HG03045 (cell line): ENCODE results near the gene SMARCAD1.
"Not testable (repeated sequence)": the region's sequence is repeated elsewhere in the genome, so short reads cannot be mapped to it uniquely, and the experiment has no call there.

Experiments
- ATAC-seq: cut with Tn5 transposase; IDR thresholded peaks from one replicate; pipeline ENCODE4 v1.9.1; 2021; ENCODE audit warnings: mild to moderate bottlenecking, moderate library complexity; ENCODE audit not compliant: unreplicated experiment

SMARCAD1 gene

DNA sequence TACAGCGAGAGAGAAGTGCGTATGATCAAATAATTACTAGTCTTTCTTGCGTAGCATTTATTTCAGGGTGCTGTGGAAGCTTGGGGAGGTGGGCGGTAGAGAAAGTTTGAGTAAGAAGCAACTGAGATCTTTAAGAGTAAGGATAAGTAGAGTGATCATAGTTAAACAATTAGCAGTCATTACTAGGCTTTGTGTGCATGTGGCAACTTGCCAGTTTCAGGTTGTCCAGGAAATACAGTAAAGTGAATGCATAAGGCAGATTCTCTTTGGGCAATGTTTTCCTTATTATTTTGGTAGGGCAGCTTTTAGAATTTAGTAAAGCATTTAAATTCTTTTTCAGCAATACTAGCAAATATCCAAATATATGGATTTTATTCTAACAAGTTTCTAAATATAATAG is 78.0 kb downstream of the SMARCAD1 start:
- ATAC-seq, result no peak

DNA sequence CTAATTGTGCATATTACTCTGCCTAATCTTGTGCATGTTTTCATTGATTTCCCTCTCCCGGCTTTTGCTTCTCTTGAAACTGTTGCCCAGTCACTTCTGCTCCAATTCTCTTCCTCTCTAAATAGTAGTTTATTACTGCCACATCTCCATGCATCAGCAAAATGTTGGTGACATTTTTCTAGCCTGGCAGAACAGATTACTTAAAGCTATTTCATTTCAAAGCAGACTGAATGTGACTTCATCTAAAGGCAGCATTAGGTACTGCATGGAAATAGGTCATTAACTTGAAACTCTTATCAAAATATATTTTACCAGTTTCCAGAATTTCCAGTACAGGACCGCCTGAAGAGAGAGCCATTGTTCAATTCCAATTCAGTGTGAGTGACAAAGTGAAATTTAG is 82.6 kb downstream of the SMARCAD1 start:
- no peak for ATAC-seq

DNA sequence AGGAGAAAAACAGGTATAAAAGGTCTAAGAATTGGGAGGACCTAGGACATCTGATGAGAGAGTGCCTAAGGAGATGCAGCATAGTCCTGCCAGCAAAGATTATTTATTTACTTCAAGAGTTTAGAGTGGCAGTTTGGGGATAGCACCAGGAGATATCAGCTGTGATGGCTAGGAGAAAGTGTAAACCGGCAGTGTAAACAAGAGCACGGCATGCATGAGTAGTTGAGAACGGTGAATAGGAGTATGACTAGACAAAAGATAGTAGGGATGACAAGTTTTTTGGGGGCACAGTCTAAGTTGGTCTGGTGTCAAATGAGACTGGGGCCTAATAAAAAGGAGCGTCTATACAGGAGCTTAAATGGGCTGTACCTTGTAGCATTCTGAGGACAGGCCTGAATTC is 86.3 kb downstream of the SMARCAD1 start:
- not testable (repeated sequence) for ATAC-seq

DNA sequence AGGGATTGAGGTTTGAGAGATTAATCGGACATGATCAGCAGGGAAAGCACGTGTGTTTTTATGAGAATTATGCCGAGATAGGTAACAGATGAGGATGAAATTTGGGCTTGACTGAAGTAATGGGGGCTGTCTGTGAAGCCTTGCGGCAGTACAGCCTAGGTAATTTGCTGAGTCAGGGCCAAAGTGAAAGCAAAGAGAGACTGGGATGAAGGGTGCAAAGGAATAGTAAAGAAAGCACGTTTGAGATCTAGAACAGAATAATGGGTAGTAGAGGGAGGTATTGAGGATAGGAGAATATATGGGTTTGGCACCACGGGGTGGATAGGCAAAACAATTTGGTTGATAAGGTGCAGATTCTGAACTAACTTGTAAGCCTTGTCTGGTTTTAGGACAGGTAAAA is 87.8 kb downstream of the SMARCAD1 start:
- not testable (repeated sequence) for ATAC-seq

DNA sequence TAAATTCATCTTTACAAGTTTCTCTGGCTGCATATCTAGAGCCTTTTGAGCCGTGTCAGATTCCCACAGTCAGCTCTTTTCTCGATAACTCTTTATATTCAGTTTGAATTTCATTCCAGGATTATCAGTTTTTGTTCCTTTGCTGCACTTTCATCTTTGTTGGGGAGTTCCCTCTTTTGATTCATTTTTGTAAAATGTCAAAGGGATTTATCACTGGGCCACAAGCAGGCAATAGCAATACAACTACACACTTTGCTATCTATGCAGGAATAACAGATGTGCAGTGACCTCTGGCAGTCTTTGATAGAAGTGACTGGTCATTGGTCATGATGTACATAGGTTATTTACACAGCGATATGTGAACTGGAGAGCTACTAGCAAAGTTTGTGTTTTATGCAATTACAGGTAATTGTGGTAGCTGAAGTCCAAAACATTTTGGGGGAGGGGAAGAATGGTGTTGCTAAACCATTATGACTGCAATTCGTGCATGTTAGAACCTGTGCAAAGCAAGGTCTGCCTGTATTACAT is 91.1 kb downstream of the SMARCAD1 start:
- no peak for ATAC-seq

DNA sequence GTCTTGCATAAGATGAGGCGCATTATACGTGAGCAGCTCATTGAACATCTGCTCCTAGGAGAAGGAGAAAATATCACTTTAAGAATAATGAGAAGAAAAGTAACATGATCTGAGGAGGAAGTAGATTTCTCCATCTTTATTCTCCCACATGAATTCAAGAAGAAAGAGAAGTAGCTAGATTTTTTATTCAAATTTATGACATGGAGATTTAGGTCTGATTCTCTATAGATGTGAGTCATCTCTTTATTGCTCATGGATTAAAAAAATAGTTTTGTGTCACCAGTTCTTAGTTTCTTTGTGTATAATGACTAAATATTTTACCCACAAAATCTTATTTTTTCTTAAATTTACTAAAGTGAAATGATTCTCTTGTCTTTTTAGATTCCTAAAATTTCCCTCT is 94.5 kb downstream of the SMARCAD1 start:
- no peak for ATAC-seq

DNA sequence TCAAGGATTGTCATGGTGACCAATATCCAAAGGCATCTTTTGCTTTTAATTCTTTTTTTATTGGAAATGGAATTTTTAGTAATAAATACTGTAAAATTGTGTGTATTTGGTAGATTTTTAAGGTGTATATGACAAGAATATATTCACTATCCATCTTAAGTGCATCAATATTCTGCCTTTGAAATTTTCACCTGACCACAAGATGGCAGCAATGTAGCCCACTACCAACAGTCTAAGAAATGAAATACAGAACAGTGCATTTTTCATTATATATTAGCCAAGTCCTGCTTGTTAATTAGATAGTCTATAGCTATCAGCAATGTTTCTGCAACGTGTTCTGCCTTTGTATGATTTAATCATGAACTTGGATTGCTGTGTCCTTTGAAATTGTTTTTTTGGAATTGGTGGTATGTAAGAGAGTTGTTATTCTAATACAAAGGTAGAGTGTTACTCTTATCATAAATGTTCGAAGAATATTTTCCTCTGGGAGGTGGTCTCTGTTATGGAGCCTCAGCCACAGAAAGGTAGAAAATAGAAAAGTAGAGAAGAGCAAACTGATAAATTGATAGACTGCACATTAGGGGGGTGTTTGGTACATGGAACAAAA is 96.8 kb downstream of the SMARCAD1 start:
- ATAC-seq, result no peak

DNA sequence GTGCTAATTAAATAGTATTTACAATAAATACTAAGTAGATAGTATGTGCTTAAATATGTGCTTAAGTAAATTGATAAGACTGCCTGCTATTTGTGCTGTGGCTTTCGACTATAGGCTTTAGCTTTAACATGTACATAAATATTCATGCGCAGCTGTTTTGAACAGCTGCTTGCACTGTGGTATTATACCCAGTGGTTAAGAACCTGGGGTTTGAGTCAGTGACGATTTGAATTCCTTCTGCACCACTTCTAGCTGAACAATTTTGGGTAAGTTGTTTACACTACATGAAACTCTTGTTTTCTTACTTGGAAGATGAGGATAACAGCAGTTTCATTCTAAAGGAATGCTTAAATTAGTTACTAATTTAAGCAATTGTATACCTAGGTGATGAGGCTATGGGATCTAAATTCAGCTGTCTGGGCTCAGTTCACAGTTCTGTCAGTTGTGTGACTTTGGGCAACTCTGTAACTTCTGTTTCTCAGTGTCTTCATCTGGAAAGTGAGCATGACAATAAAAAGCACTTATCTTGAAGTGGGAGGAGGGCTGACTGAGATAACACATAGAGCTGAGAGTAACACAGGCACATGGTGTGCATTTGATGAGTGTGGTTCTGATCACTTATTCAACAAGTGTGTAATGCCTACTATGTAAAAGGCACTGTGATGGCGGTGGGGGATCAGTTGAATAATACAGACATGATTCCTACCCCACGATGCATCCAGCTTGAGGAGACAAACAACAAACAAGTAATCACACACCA is 98.0 kb downstream of the SMARCAD1 start:
- ATAC-seq, result no peak

DNA sequence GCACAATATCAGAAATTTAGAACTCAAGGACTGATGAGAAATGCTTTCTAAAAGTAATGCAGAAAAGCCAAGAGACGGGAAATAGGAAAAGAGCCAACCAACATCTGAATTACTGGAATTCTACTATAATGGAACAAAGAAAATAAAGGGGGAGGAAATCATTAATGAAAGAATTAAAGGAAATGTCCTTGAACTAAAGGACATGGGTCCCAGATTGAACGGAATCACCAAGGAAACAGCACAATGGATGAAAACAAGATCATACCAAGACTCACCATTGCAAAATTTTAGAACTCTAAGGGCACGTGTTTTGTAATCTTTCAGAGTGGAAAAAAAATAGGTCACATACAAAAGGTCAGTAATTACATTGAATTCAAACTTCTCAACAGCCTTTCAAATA is 99.0 kb downstream of the SMARCAD1 start:
- no peak for ATAC-seq

DNA sequence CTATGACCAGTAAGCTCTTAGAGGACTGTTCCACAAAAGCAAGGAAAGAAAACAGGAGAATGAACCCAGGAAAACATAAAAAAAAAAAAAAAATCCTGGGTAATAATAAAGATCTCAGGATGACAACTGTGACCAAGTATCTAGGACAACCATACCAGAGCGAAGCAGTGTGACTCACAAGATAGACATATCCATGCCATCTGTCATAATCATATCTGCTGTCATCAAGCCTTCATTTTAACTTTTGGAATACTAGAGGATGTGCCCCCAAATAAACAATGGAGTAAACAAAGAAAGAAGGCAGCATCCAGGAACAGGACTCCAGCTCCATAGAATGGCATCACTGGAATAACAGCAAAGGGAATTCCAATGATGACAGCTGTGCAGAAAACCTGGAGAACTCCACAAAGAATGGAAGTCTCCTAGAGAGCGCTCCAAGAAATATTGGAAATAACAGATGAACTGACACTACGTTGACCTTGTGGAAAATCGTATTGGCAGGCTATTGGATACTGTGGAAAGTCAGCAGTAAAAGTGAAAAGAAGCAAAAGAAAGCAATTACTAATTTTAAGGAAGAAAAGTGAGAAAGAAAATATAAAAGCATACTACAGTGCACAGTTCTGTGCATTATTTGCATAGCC is 99.7 kb downstream of the SMARCAD1 start:
- no peak for ATAC-seq

DNA sequence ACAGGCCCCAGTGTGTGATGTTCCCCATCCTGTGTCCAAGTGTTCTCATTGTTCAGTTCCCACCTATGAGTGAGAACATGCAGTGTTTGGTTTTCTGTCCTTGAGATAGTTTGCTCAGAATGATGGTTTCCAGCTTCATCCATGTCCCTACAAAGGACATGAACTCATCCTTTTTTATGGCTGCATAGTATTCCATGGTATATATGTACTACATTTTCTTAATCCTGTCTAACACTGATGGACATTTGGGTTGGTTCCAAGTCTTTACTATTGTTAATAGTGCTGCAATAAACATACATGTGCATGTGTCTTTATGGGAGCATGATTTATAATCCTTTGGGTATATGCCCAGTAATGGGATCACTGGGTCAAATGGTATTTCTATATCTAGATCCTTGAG is 112.3 kb downstream of the SMARCAD1 start:
- not testable (repeated sequence) for ATAC-seq

DNA sequence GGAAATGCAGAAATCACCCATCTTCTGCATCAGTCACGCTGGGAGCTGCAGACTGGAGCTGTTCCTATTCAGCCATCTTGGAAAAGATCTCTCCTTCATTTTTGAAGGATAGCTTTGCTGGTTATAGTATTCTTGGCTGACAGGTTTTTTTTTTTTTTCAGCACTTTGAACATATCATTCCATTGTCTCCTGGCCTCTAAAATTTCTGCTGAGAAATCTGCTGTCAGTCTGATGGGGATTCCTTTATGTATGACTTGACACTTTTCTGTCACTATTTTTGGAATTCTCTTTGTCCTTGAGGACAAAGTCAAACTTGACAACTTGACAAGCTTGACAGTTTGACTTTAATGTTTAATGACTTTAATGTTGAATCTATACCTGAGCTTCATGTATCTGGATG is 118.2 kb downstream of the SMARCAD1 start:
- no peak for ATAC-seq

DNA sequence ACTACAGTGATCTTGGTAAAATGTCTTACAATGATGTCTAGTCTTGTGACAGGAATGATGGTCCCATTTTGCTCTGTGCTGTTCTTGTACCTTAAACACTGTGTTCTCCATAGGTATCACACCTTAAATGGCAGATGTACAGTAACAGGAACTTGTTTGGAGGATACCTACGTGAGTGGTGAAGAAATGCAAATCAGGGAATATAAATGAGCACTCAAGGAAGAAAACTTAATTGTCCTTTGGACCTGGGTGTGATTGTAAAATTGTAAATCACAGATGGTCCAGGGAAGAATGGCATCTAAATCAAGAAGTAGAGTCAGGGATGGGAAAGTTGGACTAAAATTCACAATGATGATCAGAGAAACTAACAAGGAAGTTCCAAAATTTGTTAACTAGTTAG is 122.3 kb downstream of the SMARCAD1 start:
- no peak for ATAC-seq

DNA sequence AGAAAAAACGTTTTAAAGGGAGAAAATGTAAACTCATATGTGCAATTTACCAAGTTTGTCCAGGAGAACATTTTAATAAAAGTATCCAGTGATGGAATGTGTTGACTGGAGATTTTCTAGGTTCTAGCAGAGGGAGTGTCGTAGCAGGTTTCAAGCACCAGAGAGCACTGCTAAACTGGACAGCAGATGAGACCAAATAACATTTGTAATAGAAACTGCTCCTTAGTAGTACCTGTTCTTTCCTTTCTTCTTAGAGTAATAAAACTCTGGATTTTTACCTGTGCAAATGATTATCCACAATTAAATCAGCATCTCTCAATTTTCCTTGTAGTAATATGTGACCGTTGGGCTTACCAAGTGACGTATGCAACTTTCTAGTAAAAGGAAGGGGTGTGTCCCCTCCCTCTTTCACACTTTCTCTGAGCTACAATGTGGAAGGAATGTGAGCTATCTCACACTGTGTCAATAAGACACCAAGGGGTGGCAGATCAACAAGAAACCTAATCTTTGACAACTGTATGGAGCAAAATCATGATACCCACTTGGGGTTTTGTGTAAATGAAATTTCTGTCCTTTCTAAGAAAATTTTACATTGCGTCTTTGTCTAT is 125.4 kb downstream of the SMARCAD1 start:
- ATAC-seq, result no peak

DNA sequence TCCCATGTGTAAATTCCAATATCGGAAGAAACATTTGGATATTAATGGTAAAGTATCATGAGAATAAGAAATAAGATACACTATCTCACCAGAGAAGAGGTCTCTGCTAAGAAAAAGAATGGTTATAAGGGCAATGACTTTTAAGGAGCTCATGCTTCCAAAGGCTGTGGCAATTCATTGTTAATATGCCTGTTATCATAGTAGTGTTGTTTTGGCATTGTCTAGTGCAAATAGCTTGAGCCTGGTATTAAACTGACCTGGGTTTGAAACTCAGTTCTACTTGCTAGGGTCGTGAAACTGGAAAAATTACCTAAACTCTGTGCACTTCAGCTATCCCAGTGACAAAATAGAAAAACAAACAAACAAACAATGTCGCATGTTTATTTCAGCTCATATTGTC is 126.2 kb downstream of the SMARCAD1 start:
- ATAC-seq, result no peak

DNA sequence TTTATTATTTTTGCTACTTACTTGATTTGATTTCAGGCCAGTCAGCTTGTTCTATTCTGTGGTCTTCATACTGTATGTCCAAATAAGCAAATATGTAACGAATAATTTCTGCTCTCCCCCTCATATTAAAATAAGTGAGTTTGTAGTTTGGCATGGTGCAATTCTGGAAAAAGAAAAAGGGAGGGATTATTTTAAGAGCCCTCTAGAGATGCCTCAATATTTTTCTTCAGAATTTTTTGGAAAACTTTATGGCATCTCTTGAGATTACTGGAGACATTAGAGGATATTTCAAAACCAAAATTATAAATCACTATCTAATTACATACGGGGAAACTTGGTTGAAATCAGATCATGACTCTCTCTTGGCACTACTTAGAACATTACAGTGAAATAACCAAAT is 126.8 kb downstream of the SMARCAD1 start:
- ATAC-seq, result no peak

DNA sequence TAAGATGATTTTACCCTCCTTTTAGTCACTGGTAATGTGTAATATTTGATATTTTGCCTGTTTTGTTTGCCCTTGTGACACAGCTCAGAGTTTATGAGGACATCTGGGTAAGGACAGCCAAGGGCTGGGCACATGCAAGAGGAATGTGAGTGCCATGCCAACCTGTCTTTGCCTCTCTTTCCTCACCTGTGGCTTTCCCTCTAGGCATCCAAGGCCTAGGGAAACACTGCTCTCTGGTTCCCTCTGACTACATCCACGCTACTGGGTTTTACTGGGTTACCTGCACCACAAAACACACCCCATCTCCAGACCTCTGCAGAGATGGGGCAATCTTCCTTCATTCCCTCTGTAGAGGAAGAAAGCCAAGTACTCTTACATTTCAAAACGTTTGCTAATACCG is 127.3 kb downstream of the SMARCAD1 start:
- ATAC-seq, result no peak

DNA sequence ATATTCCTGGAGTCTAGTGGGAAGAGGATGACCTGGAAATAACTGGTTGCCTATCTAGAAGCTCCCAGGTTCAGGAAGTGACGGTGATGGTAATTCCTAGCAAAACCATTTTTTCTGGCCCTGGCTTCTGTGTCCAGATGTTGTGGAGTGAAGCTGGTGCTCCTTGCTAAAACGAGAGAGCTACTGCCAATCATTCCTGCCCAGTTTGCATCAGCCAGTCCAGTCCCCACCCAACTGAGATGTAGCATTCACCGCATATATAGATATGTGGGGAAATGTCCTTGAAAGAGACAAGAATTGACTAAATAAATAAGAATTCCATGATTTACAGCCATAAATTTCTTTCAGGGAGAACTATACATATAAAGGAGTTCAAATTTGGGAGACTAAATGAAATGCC is 128.6 kb downstream of the SMARCAD1 start:
- no peak for ATAC-seq

DNA sequence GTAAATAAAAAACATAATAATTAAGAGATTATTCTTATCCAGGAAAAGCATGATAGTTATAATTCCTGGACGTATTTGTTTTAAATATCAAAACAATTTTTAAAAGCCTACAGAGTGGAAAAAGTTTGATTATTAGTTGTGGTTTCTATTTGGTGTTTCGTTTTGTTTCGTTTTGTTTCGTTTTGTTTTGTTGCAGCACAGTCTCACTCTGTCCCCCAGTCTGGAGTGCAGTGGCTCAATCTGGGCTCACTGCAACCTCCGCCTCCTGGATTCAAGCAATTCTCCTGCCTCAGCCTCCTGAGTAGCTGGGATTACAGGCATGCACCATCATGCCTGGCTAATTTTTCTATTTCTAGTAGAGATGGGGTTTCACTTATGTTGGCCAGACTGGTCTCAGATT is 129.1 kb downstream of the SMARCAD1 start:
- ATAC-seq, result not testable (repeated sequence)

DNA sequence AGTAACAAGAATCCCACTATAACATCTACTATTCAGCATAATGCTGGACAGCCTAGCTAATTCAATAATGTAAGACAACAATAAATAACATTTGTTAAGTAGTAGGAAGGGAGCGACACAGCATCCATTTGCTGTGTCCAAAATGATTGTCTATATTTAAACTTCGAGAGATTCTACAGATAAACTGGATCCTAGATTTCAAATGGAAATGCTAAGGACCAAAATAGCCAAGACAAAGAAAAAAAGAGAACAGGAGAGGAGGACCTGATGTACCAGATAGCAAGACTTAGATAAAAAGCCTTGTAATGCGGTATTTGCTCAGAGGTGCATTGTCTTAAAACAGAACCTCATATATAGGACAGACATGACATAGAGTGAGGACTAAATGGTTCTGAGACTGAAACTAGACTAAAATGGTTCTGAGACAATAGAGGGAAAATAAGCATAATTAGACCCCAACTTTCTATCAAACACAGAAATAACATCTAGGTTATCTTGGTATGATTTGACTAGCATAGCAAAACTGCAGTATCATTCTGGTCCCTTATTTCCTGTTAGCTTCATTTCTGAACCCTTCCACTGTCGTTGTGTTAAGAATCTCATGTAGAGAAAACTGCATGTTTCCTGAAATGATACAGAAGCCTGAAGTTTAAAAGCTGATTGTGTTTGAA is 131.2 kb downstream of the SMARCAD1 start:
- peak; percentile 61 for ATAC-seq

DNA sequence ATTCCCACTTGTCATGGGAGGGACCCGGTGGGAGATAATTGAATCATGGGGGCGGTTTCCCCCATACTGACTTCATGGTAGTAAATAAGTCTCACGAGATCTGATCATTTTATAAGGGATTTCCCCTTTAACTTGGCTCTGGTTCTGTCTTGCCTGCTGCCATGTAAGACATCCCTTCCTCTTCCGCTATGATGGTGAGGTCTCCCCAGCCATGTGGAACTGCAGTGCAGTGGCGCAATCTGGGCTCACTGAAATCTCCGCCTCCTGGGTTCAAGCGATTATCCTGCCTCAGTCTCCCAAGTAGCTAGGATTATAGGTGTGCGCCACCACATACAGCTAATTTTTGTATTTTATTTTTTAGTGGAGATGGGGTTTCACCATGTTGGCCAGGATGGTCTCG is 132.1 kb downstream of the SMARCAD1 start:
- no peak for ATAC-seq
